Dermis microvascular lymphatic vessel endothelial cell (primary cell): ENCODE measurements around the gene PKM. TPM values are rescaled to one million over a fixed set of nuclear protein-coding genes. Genes with fewer than 3 reads are reported as not detected.
"Not testable (repeated sequence)": the region's sequence is repeated elsewhere in the genome, so short reads cannot be mapped to it uniquely, and the experiment has no call there.

Experiments
- DNase-seq, 2 donors: peaks; one replicate each; pipeline versions ENCODE4 v3.0.0 to v3.0.0-alpha.2; 2010; ENCODE audit warnings: low read depth in 2 of 2
- total RNA-seq: library from RNA; depleted of rRNA; stranded (reverse); fragments of >200 nt; gene quantifications from 2 replicates; pipeline ENCODE4 v1.2.1, GENCODE V29; 2014

PKM gene
- total RNA-seq, 1 donor from 2014 or later = 1,022 TPM

DNA sequence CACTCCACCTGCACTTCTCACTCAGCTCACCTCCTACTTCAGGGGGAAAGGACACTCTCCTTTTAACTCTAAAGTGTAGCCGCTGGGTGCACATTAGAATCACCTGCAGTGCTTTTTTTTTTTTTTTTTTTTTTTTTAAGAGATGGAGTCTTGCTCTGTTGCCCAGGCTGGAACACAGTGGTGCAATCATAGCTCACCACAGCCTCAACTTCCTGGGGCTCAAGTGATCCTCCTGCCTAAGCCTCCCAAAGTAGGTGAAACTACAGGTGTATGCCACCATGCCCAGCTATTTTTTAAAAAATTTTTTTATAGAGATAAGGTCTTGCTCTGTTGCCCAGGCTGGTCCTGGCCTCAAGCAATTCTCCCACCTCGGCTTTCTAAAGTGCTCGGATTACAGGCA lies 54.2 kb downstream of the PKM start:
- DNase-seq = no peak

DNA sequence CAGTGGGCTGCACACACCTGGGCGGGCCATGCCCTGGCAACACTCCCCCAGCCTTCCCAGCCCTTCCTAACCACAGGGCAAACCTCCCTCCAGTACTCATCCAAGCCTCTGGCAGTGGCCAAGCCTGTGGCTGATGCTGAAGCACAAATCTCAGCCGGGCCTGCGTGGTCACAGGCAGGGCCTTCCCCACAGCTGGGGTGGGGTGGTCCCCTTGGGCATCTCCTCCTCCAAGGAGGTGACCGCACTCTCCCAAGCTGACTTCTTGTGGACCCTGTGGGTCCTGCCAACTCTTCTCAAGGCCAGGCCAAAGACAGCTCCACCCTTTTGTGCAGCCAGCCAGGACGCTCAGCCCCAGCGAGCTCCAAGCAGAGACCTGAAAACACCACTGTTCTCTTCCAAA lies 54.8 kb downstream of the PKM start:
- no peak for DNase-seq

- DNase-seq = no peak
Measured at GRCh38 chr15:72175186-72176044, 55.6 kb downstream of the PKM start.

DNA sequence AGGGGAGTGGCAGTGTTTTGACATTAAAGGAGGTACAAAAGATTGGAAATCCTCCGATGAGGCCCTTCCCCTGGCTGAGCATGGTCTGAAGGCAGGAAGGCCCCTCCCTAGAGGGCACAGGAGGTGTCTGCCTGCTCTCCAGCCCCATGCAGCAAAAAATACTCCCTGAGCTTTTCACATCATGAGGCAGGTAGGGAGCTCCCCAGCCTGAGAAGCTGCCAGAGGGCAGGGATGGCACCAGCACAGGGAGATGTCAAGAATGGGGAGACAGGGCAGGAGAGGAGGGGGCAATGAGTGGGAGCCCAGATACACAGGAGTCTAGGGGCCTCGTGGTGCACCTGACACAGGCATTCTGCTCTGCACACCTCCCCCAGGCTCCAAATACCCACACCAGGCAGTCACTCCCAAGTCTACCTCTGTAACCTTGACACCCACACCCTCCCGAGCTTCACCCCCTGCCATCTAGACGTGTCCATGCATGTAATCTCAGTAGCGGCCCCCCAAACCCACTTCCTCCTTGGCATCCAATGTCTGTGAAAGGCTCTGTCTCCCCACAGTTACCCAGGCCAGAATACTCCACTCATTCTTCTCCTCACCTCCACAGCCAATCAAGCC lies 56.3 kb downstream of the PKM start:
- no peak for DNase-seq

GRCh38 chr15:72173864-72174550 lies 57.0 kb downstream of the PKM start:
- no peak for DNase-seq

DNA sequence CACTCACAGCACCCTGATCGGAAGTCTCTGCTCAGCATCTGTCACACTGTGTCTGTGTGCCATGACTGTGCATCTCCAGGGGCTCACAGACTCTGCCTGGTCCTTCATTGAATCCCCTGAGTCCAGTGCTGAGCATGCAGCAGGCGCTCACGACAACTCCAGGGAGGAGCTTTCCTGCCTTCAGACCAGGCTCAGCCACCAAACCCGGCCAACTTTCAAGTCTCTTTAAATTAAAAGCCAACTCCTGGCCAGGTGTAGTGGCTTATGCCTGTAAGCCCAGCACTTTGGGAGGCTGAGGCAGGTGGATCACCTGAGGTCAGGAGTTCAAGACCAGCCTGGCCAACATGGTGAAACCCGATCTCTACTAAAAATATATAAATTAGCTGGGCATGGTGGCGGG lies 57.6 kb downstream of the PKM start:
- DNase-seq = no peak

- DNase-seq = no peak
Measured at GRCh38 chr15:72172796-72173195, 58.2 kb downstream of the PKM start.

DNA sequence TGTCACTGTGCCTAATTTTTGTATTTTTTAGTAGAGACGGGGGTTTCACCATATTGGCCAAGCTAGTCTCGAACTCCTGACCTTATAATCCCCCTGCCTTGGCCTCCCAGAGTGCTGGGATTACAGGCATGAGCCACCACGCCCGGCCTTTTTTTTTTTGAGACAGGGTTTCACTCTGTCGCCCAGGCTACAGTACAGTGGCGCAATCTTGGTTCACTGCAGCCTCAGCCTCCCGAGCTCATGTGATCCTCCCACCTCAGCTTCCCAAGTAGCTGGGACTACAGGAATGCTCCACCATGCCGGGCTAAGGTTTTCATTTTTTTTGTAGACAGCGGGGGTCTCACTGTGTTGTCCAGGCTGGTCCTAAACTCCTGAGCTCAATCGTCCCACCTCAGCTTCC lies 59.0 kb downstream of the PKM start:
- not testable (repeated sequence) for DNase-seq

- DNase-seq = no peak
Measured at GRCh38 chr15:72170691-72171090, 60.3 kb downstream of the PKM start.

DNA sequence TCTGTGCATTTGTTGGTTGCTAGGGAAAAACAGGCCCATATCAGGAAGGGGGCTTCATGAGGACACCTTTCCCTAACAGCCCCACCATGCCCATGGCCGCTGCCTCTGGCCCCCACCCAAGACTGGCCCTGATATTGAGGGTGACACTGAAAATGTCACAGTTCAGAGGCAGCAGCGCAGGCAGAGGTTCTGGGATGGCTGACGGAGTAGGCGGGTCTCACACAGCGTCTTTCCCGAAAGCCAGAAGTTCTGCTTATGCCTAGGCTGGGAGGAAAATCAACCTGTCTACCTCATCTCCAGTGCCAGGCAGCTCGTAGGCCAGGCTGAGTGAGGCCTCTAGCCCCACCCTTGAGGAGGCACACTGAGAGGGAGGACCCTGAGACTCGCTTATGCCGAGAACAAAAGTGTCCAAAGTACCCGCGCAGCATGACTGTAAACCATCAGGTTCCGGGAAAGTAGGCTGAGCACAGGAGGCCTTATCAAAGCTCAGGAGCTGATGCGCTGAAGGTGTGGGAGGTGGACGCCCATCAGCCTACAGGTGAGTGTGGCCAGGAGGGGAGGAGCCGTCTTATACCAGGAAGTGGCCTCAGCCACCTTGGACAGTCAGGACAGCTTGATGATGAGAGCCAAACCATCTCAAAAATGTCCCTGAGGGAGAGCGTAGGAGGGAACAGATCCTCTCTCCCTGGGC lies 60.9 kb downstream of the PKM start:
- DNase-seq = no peak

DNA sequence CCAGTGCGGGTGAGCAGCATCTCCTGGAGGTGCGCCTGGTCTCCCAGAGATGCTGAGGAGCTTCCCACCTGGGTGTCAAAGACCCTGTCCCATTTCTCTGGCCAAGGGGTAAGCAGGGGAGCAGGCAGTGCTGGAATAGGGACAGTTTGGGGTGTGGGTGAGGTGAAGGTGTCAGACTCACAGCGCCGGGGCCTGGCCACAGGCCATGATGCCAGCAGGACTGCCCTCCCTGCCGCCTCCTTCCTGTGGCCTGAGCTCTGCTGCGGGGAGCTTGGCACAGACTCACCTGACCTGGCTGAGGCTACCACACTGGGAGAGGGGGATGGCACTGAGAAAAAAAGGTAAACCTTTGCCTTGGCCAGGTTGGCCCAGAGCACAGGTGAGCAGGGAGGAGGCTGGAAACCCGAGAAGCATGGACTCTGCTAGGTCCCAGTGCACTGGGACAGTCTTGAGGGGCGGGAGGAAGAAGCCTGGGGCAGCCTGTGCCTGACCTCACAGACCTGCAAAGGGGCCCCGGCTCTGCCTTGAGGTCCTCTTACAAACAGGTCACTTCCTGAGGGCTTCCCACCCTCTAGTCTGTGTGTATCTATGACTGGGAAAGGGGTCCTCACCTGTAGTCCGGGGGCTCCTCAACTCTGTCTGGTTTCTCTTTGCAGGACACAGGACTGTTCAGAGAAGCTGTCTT lies 61.6 kb downstream of the PKM start:
- DNase-seq = no peak

- DNase-seq = no peak
Measured at GRCh38 chr15:72168808-72169190, 62.2 kb downstream of the PKM start.

DNA sequence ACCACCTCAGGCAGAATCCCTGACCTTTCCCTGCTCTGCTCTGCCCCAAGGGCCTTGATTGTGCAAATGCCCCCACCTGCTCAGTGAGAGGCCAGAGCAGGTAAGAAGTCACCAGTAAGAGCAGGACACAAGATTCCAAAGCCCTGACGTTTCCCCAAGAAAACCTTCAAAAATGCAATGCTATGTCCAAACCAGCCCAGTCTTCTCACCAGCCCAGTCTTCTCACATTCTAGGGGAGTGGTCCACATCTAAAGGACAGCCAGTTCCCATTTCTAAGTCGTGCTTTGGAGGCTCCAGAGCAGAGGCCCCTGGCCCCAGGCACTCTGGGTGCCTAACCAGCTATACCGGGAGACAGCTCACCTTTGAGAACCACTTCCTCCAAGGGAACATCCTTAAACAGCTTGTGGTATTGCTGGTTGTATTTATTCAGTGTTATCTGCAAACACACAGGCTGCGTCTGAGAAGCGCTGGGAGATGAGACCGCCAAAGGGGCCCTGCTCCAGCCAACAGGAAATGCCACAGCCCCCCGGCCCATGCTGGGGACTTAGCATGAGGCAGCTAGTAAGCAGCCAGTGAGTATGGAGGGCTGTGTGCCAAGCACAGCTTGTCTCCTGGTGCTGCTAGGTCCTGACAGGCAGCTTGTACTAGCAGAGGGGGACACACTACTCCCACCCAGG lies 62.7 kb downstream of the PKM start:
- no peak for DNase-seq

- DNase-seq = no peak
Measured at GRCh38 chr15:72167445-72167844, 63.5 kb downstream of the PKM start.

DNA sequence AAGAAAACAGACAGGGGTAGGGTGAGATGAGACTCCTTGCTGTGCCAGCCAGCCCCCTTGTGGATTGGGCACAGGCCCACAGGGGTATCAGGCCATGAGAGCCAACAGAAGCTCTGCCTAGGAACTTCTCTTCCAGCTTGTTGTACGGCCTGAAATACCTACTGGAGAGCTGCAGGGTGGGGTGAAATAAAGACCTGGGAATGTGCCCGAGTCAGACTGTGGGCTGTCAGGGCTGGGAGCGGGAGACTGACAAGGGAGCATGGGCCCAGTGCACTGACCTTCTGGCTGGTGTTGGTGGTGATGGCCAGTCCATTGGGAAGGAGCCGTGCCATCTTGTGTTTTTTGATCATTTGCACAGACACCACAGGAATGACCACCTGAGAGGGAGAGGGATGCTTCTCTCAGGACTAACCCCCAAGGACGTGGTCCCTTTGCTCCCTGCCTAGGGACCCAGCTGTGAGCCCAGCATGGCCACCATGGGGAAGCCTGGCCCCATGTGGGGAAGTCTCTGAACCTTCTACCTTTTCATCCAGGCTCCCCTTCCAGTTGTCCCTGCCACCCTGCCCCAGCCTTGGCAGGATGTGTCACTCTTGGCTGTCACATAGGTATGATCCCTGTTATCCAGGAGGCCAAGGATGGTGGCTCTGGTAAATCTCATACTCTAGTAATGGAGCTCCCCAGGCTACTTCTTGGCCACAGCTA lies 64.1 kb downstream of the PKM start:
- DNase-seq = no peak

DNA sequence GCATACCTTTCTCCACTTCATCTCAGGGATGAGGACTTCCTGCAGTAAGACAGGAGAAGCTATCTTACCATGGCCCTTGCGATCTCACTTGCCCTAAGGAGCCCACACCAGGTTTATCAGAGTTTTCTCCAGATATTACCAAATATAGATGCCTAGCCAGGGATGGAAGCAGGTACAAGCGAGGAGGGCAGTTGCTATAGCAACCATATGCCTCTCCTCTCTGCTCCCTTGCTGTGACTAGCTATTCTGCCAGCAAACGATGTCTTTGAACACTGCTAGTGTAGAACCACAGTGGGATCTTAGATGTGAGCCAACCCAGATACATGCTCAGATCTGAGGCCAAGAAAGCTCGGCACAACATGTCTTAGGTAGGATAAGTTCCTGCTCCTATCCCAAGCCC lies 67.3 kb downstream of the PKM start:
- no peak for DNase-seq

DNA sequence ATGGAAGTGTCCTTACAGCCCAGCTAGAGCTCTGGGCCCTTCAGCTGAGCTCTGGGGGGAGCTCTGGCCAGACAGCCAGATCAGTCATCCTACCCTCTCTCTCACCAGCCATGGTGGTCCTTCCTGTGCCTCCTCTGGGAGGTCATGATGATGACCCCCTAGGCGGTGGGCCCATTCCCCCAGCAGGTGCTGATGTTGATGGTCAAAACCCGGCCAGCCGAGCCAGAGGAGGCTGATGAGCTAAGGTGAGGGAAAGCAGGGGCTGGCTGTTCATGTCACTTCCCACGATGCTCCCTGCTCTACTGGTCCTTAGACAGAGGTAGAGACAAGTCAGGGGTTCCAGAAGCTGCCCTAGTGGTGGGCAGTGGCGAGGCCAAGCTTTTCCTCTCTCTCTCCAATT lies 68.4 kb downstream of the PKM start:
- no peak for DNase-seq

DNA sequence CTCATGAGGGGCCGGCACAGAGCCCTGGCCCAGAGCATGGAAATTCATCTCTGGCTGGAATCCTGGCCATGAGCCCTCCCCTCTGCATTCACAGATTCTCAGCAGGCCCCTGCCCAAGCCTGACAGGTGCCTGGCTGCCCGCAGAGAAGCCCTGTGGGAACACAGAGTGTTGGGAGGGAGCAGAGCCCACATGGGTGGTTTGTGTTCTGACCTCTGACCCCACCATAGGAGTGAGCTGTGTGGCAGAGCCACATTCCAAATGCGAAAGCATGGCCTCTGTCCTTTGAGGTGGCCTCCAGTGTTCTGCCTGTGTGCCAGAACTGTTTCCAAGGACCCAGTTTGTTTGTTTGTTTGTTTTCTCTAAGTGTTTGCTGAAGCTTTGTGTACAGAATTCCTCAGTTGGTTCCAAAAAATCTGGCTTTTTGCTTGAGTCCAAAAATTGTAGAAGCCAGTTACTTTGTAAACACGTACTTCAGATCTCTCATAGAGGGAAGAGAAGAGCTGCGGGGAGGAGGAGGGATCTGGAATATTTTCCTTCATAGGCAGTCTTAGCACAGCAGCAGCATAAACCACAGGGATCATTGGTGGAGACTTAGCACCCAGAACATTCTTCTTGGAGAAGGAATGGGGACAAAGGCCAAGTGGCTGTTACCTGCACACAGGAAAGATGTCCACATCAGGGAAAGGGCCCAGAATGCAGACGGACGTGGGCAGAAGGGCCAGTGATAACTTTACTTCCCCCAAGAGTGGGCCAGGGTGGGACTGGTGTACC lies 69.4 kb downstream of the PKM start:
- no peak for DNase-seq

- no peak for DNase-seq
Measured at GRCh38 chr15:72160696-72161245, 70.2 kb downstream of the PKM start.
